HFF-Myc (cell line): ENCODE data around the gene HELQ.
A peak's percentile ranks its signal among the peaks of the same experiment; 100 is the strongest.
"Not testable (repeated sequence)": the region's sequence is repeated elsewhere in the genome, so short reads cannot be mapped to it uniquely, and the experiment has no call there.

ENCODE experiments used
- DNase-seq: peaks from one replicate; pipeline ENCODE4 v3.0.0-alpha.2; 2011; ENCODE audit warnings: low read depth; ENCODE audit errors: extremely low read depth
- H3K4me3 ChIP-seq: replicated peaks from 2 replicates; pipeline ENCODE4 v1.5.1; 2011; ENCODE audit warnings: low read depth, mild to moderate bottlenecking, control low read depth, low read length
- TF ChIP-seq, protein P1 (sequence below): IDR thresholded peaks from 2 replicates; pipeline ENCODE4 v1.5.1; 2012; ENCODE audit warnings: mild to moderate bottlenecking, low read depth, low read length, control low read depth; ENCODE audit errors: missing control alignments

The HELQ gene, protein sequence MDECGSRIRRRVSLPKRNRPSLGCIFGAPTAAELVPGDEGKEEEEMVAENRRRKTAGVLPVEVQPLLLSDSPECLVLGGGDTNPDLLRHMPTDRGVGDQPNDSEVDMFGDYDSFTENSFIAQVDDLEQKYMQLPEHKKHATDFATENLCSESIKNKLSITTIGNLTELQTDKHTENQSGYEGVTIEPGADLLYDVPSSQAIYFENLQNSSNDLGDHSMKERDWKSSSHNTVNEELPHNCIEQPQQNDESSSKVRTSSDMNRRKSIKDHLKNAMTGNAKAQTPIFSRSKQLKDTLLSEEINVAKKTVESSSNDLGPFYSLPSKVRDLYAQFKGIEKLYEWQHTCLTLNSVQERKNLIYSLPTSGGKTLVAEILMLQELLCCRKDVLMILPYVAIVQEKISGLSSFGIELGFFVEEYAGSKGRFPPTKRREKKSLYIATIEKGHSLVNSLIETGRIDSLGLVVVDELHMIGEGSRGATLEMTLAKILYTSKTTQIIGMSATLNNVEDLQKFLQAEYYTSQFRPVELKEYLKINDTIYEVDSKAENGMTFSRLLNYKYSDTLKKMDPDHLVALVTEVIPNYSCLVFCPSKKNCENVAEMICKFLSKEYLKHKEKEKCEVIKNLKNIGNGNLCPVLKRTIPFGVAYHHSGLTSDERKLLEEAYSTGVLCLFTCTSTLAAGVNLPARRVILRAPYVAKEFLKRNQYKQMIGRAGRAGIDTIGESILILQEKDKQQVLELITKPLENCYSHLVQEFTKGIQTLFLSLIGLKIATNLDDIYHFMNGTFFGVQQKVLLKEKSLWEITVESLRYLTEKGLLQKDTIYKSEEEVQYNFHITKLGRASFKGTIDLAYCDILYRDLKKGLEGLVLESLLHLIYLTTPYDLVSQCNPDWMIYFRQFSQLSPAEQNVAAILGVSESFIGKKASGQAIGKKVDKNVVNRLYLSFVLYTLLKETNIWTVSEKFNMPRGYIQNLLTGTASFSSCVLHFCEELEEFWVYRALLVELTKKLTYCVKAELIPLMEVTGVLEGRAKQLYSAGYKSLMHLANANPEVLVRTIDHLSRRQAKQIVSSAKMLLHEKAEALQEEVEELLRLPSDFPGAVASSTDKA

DNA sequence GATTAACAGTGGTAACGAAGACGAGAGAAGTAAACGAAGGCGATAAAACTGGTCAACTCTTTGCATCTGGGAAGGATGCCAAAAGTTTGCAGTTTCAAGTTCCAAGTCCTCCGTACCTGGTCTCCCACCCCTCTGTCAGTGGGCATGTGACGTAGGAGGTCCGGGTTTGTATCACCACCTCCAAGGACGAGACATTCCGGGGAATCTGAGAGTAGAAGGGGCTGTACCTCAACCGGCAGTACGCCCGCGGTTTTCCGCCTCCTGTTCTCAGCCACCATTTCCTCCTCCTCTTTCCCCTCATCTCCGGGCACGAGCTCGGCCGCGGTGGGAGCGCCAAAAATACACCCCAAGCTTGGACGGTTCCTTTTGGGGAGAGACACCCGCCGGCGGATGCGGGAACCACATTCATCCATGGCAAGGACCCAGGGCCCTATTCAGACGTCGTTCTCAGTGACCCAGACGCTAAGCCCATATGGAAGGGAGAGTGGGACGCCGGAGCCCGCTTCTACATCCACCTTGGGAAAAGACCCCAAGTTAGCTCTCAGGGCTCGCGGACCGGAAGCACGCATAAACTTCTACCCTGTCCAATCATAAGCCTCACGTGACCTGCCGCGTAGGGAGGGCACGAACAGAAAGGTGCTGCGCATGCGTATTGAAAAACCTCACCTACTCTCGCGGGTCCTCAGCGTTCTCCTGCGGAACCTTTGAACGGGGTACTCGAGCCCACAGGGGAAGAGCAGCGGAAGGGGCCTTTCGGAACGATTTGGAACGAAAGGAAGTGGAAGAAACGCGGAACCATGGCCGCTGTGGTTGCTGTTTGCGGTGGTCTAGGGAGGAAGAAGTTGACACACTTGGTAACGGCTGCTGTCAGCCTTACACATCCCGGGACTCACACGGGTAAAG, at the start of gene HELQ, which contains the start of gene MRPS18C:
Gene HELQ (minus strand): TSS at position 543 of the 903 bp plus-strand sequence. CDS start 130 bp downstream, at position 413.
Gene MRPS18C (plus strand): TSS at position 778 of the 903 bp plus-strand sequence. CDS start 20 bp downstream, at position 798.
- TF ChIP-seq, protein P1, sequence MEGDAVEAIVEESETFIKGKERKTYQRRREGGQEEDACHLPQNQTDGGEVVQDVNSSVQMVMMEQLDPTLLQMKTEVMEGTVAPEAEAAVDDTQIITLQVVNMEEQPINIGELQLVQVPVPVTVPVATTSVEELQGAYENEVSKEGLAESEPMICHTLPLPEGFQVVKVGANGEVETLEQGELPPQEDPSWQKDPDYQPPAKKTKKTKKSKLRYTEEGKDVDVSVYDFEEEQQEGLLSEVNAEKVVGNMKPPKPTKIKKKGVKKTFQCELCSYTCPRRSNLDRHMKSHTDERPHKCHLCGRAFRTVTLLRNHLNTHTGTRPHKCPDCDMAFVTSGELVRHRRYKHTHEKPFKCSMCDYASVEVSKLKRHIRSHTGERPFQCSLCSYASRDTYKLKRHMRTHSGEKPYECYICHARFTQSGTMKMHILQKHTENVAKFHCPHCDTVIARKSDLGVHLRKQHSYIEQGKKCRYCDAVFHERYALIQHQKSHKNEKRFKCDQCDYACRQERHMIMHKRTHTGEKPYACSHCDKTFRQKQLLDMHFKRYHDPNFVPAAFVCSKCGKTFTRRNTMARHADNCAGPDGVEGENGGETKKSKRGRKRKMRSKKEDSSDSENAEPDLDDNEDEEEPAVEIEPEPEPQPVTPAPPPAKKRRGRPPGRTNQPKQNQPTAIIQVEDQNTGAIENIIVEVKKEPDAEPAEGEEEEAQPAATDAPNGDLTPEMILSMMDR = no peak
- H3K4me3 ChIP-seq = peak within 1 kb of the TSS; percentile 96
- peak; percentile 97 for DNase-seq

DNA sequence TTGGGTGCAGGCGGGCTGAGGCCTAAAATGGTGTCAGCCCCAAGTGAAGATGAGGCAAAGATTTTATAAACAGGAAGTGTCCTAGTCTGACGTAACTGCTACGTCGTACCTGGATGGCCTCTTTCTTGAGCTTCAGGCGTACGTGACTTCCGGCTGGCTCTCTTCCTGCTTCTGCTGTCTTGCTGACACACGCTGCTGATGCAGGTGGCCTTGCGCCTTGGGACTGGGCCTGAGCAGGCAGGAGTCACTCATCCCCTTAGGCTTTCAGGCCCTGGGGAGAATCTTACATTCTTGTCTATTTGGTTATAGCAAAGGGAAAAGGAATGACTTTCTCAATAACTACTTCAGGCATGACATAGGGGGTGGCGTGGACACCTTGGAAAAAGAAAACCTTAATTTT, 49.4 kb upstream of the HELQ start:
- no peak overlapping the region for H3K4me3 ChIP-seq
- no peak for DNase-seq
- TF ChIP-seq, protein P1 = no peak

DNA sequence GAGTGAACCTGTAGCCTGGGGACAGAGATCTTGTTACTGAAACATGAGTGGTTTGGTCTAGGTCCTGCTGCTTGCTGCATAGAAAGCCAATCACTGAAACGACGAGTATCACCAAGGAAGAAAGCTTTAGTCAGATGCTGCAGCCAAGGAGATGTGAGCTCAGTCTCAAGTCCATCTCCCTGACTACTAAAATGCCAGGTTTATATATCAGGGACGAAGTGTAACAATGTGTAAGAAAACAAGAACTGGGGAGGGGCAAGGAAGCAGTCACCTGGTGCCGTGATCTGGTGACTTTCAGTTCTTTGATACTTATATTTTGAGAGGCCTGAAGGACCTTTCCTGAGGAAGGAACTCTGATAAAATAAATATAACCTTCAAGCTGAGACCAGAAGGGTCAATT, 48.9 kb upstream of the HELQ start:
- no peak overlapping the region for H3K4me3 ChIP-seq
- DNase-seq = no peak
- TF ChIP-seq, protein P1 = no peak

DNA sequence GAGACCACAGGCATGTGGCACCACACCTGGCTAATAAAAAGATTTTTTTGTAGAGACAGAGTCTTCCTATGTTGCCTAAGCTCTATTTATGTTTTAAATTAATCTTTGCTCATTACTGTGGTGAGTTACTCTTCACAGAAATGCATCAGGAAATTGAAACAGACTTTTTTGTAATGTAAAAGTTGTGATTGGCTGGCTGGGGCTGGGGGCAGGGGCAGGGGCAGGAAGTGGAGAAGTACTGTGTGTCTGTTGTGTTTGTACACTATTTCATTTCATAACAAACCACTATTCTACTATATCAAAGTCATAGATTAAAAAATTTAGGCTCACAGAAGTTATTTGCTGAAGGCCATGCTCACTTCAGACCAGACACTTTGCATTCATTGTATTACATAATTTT, 48.4 kb upstream of the HELQ start:
- H3K4me3 ChIP-seq = no peak overlapping the region
- TF ChIP-seq, protein P1 = no peak
- no peak for DNase-seq

DNA sequence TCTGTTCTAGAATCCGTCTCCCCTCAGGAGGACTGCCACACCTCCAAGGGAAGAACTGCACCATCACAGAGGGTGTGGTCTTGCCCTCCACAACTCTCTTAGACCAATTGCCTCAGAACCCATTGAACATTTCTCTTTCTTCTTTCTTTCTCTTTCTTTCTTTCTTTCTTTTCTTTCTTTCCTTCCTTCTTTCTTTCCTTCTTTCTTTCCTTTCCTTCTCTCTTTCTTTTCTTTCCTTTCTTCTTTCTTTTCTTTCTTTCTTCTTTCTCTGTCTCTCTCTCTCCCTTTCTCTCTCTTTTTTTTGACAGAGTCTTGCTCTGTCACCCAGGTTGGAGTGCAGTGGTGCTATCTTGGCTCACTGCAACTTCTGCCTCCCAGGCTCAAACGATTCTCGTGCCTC, 46.0 kb upstream of the HELQ start:
- not testable (repeated sequence) for H3K4me3 ChIP-seq, DNase-seq

DNA sequence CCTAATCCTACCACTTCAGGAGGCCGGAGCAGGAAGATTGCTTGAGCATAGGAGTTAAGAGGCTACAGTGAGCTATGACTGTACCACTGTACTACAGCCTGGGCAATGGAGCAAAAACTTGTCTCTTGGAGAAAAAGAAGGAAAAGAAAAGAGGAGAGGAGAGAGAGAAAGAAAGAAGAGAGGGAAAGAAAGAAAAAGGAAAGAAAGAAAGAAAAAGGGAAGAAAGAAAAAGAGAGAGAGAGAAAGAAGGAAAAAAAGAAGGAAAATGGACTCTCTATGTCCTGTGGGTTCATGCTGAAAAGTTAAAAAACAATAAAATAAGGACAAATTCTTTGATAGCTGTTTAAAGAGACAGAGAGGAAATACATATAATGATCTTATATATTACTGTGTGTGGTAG, 42.6 kb upstream of the HELQ start:
- no peak overlapping the region for H3K4me3 ChIP-seq
- TF ChIP-seq, protein P1 = no peak
- DNase-seq = no peak

DNA sequence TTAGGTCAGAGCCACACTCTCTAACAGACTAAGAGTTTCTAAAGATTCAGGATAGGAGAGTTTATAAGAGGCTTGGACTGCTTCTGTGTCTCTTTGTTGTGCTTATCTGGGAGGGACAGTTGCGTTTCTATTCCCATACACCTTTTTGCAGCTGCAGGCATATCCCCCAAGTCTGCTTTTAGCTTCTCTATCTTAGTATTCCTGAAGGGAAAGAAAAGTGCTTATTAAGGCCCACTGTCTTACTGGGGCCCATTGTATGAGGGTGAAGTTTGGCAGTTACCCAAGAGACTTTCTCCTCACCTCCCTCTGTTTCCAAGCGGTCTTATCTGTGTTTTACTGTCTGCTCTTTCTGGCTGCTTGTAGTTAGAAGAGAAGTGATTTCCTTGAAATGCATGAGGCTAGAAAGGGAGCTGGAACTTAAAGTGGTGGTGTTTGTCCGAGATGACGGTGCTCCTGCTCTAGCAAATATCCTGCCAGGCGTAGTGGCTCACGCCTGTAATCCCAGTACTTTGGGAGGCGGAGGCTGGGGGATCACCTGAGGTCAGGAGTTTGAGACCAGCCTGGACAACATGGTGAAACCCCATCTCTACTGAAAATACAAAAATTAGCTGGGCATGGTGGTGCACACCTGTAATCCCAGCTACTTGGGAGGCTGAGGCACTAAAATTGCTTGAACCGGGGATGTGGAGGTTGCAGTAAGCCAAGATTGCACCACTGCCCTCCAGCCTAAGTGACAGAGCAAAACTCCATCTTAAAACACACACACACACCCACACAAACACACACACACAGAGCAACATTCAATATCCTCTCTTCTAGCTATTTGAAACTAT, 40.7 kb upstream of the HELQ start:
- H3K4me3 ChIP-seq, DNase-seq: not testable (repeated sequence)
